HG03457 (cell line): Measurements from ENCODE around the gene PTCD1.
"Not testable (repeated sequence)": the region's sequence is repeated elsewhere in the genome, so short reads cannot be mapped to it uniquely, and the experiment has no call there.

ENCODE experiments used
- ATAC-seq: cut with Tn5 transposase; IDR thresholded peaks from one replicate; pipeline ENCODE4 v1.9.1; 2021; ENCODE audit warnings: moderate number of reproducible peaks; ENCODE audit not compliant: unreplicated experiment

The PTCD1 gene

GRCh38 chr7:99449326-99449725 is 10.7 kb upstream of the PTCD1 start:
- ATAC-seq = no peak

DNA sequence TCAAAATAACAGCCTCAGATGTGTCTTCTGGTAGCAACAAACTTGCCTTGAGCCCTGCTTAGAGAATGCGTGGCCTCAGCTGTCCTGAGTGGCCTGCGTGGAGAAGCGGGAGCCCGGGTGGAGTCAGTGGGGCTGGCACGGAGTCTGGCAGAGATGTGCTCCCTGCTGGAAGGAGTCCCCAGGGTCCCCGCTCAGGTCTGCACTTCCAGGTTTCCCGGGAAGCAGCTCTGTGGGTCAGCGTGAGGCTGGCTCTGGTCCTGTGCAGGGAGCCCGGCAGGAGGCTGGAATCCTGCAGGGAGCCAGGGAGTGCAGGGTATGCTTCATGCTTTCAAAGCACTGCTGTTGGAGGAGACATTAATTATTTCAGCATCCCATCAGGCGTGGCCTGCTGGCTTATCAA is 10.3 kb upstream of the PTCD1 start:
- ATAC-seq = no peak

GRCh38 chr7:99447943-99448342 is 9.3 kb upstream of the PTCD1 start:
- no peak for ATAC-seq

DNA sequence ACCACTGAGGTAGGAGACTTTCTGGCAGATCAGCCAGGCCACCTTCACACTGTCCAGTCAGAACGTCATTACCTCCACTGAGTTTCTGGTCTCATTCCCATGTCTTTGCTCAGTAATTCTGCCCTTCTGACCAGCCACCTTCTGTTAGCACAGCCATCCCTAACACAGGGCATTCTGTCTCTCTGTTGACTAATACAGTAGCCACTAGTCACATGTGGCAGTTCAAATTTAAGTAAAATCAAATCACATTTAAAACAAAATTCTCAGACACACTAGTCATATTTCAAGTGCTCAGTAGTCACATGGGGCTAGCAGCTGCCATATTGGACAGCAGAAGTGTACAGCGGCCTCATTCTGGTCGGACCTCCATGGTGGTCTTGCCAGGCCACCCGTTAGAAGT is 7.5 kb upstream of the PTCD1 start:
- ATAC-seq = no peak

DNA sequence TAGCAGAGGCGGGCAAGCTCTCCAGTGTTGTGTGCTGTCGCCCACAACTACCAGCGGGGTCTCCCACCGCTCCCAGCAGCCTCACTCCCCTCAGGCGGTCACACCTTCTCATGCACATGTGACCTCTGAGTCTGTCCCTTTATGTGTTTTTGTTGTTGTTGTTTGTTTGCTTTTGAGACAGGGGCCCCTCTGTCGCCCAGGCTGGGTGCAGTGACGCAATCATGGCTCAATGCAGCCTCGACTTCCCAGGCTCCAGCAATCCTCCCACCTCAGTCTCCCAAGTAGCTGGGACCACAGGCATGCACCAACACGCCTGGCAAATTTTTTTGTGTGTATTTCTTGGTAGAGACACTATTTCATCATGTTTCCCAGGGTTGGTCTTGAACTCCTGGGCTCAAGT is 1.6 kb upstream of the PTCD1 start:
- no peak for ATAC-seq

GRCh38 chr7:99437946-99438572 is 539 bp downstream of the PTCD1 start:
- no peak for ATAC-seq

DNA sequence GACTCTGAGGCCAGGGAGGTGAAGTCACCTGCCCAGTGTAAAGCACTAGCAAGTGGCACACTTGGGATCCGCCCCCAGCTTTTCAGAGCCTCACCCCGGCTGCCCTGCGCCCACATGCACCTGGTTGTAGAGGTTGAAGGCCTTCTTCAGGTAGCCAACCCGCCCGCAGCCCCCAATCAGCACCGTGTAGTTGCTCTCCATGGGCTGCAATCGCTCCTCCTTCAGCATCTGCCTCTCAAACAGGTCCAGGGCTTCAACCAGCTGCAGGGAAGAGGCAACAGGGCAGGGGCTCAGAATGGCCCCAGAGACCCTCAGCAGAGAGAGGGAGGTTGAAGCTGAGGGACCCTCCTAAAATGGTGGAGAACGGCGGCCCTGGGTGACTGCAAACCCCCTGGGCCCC is 5.4 kb downstream of the PTCD1 start:
- ATAC-seq = no peak

DNA sequence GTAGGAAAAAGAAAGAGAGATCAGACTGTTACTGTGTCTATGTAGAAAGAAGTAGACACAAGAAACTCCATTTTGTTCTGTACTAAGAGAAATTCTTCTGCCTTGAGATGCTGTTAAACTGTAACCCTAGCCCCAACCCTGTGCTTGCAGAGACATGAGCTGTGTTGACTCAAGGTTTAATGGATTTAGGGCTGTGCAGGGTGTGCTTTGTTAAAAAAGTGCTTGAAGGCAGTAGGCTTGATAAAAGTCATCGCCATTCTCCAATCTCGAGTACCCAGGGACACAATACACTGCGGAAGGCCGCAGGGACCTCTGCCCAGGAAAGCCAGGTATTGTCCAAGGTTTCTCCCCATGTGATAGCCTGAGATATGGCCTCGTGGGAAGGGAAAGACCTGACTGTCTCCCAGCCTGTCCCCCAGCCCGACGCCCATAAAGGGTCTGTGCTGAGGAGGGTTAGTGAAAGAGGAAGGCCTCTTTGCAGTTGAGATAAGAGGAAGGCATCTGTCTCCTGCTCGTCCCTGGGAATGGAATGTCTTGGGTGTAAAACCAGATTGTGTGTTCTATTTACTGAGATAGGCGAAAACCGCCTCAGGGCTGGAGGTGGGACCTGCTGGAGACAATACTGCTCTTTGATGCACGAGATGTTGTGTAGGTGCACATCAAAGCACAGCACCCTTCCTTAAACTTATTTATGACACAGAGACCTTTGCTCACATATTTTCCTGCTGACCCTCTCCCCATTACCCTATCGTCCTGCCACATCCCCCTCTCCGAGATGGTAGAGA is 6.7 kb downstream of the PTCD1 start:
- ATAC-seq = not testable (repeated sequence)

- no peak for ATAC-seq
Observed at GRCh38 chr7:99429756-99430155, 8.8 kb downstream of the PTCD1 start.

GRCh38 chr7:99428972-99429566 is 9.5 kb downstream of the PTCD1 start:
- ATAC-seq = no peak

DNA sequence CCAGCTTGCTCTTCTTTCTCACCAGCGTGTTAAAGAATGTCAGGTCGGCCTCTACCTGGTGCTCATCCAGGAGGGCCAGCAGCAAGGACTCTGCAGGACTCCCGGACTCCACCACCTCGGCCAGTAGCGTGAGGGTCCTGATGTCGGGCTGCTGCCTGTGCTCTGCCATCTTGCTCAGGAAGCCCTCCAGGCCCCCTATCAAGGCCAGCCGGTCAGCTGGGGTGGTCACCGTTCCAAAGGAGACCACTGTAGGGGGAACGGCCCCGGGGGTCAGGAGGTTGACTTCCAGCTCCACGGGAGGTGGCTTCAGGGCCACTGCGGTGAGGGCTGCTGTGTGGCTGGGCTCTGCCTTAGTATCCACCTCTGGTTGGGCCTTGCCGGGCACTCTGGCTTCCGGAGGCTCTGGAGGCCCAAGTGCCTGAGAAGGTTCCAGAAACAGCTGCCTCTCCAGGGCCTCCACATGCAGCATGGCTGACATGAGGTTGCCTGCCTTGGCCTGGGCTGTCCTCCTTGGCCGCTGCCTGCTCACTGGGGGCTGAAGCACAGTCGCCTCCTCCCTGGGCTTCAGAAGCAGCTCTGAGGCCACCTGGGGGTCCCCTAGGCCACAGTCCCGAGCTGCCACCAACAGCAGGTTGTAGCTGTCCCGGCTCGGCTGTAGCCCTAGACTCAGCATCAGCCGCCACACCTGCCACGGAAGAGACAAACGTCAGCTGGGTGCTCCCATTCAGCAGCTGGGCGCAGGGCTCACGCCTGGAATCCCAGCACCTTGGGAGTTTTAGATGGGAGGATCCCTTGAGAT is 13.5 kb downstream of the PTCD1 start:
- ATAC-seq = no peak

DNA sequence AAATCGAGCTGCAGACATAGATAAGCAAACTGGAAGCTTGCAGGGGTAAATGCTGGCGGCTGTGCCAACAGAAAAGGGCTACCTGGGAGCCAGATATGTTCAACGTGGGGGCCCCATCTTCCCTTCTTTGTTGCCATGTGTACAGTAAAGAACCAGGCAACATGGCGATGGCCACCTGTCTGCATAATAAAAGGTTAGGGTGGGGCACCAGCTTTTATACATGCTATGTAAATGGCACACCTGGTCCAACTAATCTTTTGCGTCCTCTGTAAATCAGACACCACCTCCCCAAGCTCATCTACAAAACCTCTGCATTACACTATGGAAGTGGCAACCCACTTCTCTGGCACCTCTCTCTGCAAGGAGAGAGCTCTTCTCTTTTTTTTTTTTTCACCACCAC is 16.0 kb downstream of the PTCD1 start:
- ATAC-seq = no peak

DNA sequence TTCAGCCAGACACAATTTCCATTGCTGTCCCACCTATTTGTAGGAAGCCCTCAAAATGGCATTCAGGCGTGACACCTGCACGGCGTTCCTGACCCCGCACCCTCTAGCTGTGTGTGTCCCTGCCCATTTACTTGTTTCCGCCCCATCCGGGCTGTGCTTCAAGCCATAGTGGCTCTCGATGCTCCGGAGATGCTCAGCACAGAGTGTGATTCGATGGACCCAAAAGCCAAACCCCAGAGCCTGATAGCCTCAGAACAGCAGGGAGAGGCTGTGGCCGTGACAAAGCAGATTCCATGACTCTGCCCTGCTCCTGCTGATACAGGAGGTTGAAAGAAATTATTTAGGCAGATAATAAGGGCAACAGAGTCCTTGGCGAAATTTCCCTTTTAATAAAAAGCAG is 16.4 kb downstream of the PTCD1 start:
- no peak for ATAC-seq

- no peak for ATAC-seq
Observed at GRCh38 chr7:99420986-99421385, 17.6 kb downstream of the PTCD1 start.

- ATAC-seq = no peak
Observed at GRCh38 chr7:99420213-99420612, 18.4 kb downstream of the PTCD1 start.

DNA sequence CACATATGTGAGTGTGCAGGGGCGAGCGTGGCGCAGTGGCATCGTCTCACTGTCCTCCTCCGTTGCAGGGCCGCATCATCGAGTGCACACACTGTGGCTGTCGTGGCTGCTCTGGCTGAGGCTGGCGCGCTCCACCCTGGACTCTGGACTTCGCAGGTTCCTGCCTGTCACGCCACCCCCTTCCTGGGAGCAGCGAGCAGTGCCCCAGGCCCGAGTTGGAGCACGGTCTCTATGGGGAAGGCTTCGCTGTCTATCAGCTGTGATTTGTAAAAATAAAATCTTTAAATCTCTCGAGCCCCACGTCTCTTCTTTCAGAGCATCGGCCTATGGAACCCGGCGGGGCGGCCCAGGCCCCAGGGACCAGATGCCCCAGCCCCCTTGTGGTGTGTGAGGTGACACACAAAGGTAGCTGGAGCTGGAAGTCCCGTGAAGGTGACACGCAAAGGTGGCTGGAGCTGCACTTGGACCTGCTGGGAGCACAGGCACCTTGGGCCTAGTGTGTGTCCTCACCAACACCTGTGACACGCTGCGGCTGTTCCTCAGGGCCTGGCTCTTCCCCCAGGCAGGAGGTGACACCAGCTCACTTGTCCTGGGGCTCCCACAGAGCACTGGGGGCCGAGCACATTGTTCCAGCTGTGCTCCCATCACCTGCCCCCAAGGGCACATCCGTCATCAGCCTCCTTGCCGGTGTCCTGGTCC is 19.1 kb downstream of the PTCD1 start:
- no peak for ATAC-seq

- no peak for ATAC-seq
Observed at GRCh38 chr7:99418260-99418659, 20.3 kb downstream of the PTCD1 start.

- ATAC-seq = not testable (repeated sequence)
Observed at GRCh38 chr7:99415513-99416127, 23.0 kb downstream of the PTCD1 start.

DNA sequence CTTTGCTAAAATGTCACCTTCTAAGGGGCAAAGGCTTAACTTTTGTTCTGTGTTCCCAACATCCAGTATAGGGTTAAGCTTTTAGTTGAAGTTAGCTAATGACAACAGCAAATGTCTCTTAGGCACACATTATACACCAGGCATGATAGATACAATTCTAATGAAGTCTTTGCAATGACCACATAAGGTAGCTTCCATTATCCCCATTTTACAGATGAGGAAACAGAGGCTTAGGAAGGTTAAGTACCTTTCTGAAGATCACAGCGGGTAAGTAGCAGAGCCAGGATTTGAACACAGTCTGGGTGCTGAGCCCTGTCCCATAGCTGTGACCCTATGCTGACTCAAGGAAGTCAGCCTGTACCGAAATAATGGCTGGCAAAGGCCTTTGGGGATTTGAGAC is 28.0 kb downstream of the PTCD1 start:
- ATAC-seq = no peak

GRCh38 chr7:99409806-99410205 is 28.8 kb downstream of the PTCD1 start:
- ATAC-seq = no peak

DNA sequence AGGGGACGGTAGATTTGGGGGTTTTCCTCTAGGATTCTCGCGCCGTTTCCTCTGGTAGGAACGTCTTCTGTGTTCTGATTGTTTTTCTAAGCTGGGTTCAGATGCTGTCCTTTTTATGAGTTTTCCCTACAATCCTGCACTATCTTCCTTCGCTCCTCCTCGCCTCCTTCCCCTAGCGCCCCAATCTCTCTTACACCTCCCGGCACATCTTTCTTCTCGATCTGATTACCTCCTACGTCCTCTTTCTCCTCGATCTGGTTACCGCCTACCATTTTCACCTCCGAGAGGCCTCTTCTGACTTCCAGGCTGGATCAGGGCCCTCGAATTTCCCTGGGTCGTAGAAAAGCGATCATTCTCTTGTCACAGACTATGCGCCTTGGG is 29.4 kb downstream of the PTCD1 start:
- ATAC-seq = no peak
